H1 (cell line): ENCODE results near the gene TBC1D10A. TPM values are rescaled to one million over a fixed set of nuclear protein-coding genes. Genes with fewer than 3 reads are reported as not detected.

Experiments used
- CTCF ChIA-PET: fragments of 300-600 bp; sonication (Branson Sonifier 250); formaldehyde crosslinking; loops from one replicate; lab custom pipeline; 2021; ENCODE audit not compliant: partially characterized antibody; lab: Charles Lee
- POLR2A ChIA-PET: fragments of 300-600 bp; sonication (Branson Sonifier 250); formaldehyde crosslinking; loops from one replicate; lab custom pipeline; 2021; ENCODE audit warnings: inconsistent platforms; ENCODE audit not compliant: partially characterized antibody; lab: Charles Lee
- DNase-seq, 2 experiments: peaks; one replicate each; pipeline versions ENCODE4 v3.0.0 to v3.0.0-alpha.2; 2010 to 2022; ENCODE audit warnings: low spot score in 2 of 2, low read depth in 1 of 2, mixed read lengths in 1 of 2
- FAIRE-seq: peaks from 2 replicates; lab custom pipeline; 2011; peaks lifted over from hg19 to GRCh38; lab: Jason Lieb, UNC
- H2AFZ ChIP-seq: 2 replicates; pipeline ENCODE4 v1.8.1; 2012; ENCODE audit warnings: low read length, inconsistent platforms
- H2AK5ac ChIP-seq: 2 replicates; pipeline ENCODE4 v1.6.1; 2013; ENCODE audit warnings: low read depth, low read length
- H2BK120ac ChIP-seq: replicated peaks from 2 replicates; pipeline ENCODE3; 2013; ENCODE audit warnings: low read depth, low read length, inconsistent platforms
- H2BK12ac ChIP-seq: 2 replicates; pipeline ENCODE4 v1.6.1; 2013; ENCODE audit warnings: low read depth, low read length
- H2BK15ac ChIP-seq: 2 replicates; pipeline ENCODE4 v1.6.1; 2013; ENCODE audit warnings: low read length
- H2BK20ac ChIP-seq: 2 replicates; pipeline ENCODE4 v1.6.1; 2013; ENCODE audit warnings: low read length
- H2BK5ac ChIP-seq: 2 replicates; pipeline ENCODE4 v1.6.1; 2013; ENCODE audit warnings: low read depth, low read length
- H3K14ac ChIP-seq: 2 replicates; pipeline ENCODE4 v1.6.1; 2013; ENCODE audit warnings: inconsistent platforms; ENCODE audit not compliant: insufficient read length
- H3K18ac ChIP-seq: 2 replicates; pipeline ENCODE4 v1.6.1; 2013; ENCODE audit warnings: low read length; ENCODE audit errors: extremely low read depth
- H3K23ac ChIP-seq: 2 replicates; pipeline ENCODE4 v1.6.1; 2013; ENCODE audit warnings: inconsistent platforms; ENCODE audit not compliant: insufficient read length
- H3K23me2 ChIP-seq: 2 replicates; pipeline ENCODE4 v1.6.1; 2013; ENCODE audit warnings: low read depth, low read length
- H3K27ac ChIP-seq: 2 replicates; pipeline ENCODE4 v1.6.1; 2011; ENCODE audit warnings: low read depth, low read length, inconsistent platforms
- H3K27me3 ChIP-seq, 4 experiments: replicated peaks in 1 of 4; 1 replicate in 1 of 4; 2 replicates in 3 of 4; pipeline versions ENCODE4 v1.6.1 to v1.8.1; 2011 to 2013; ENCODE audit warnings: low read length in 3 of 4, mild to moderate bottlenecking in 3 of 4, inconsistent platforms in 2 of 4, mixed read lengths in 2 of 4, moderate library complexity in 1 of 4; ENCODE audit not compliant: control insufficient read depth in 3 of 4, insufficient read depth in 3 of 4; ENCODE audit errors: extremely low read depth in 1 of 4
- H3K36me3 ChIP-seq, 4 experiments: 2 replicates each; pipeline versions ENCODE4 v1.6.1 to v1.8.1; 2011 to 2013; ENCODE audit warnings: mild to moderate bottlenecking in 4 of 4, low read length in 3 of 4, moderate library complexity in 2 of 4, control low read depth in 1 of 4, inconsistent platforms in 1 of 4; ENCODE audit not compliant: insufficient read depth in 4 of 4, control insufficient read depth in 2 of 4
- H3K4ac ChIP-seq: replicated peaks from 2 replicates; pipeline ENCODE3; 2013; ENCODE audit warnings: low read length, low read depth, mixed read lengths, inconsistent platforms; ENCODE audit not compliant: insufficient read length
- H3K4me1 ChIP-seq, 4 experiments: replicated peaks in 1 of 4; 1 replicate in 1 of 4; 2 replicates in 3 of 4; pipeline versions ENCODE4 v1.6.1 to v1.8.1; 2011 to 2013; ENCODE audit warnings: low read length in 3 of 4, inconsistent platforms in 2 of 4, mixed read lengths in 1 of 4; ENCODE audit not compliant: insufficient read depth in 4 of 4, control insufficient read depth in 3 of 4
- H3K4me2 ChIP-seq, 2 experiments: 2 replicates each; pipeline versions ENCODE4 v1.6.1 to v1.8.1; 2011 to 2013; ENCODE audit warnings: low read depth in 2 of 2, low read length in 2 of 2, control low read depth in 1 of 2, inconsistent platforms in 1 of 2, mild to moderate bottlenecking in 1 of 2; ENCODE audit not compliant: insufficient read depth in 1 of 2
- H3K4me3 ChIP-seq, 4 experiments: fragments of 200-600, 300-600 bp in 1 of 4; sonication (generic), shearing (Covaris generic), sonication (Bioruptor Twin) in 1 of 4; 2 replicates each; pipeline versions ENCODE4 v1.5.1 to v1.8.1; 2011 to 2016; ENCODE audit warnings: low read length in 4 of 4, low read depth in 3 of 4, control low read depth in 2 of 4, inconsistent platforms in 2 of 4, mild to moderate bottlenecking in 2 of 4, mixed read lengths in 1 of 4, moderate library complexity in 1 of 4; ENCODE audit not compliant: insufficient read depth in 2 of 4; ENCODE audit errors: extremely low read depth in 1 of 4
- H3K56ac ChIP-seq: replicated peaks from 2 replicates; pipeline ENCODE3; 2013; ENCODE audit warnings: low read depth, mild to moderate bottlenecking, mixed read lengths, low read length, inconsistent platforms; ENCODE audit not compliant: insufficient read length
- H3K79me1 ChIP-seq: 2 replicates; pipeline ENCODE4 v1.6.1; 2013; ENCODE audit warnings: low read depth, low read length, control low read depth
- H3K79me2 ChIP-seq, 2 experiments: 2 replicates each; pipeline versions ENCODE4 v1.6.1 to v1.8.1; 2012 to 2013; ENCODE audit warnings: low read length in 2 of 2, mild to moderate bottlenecking in 2 of 2, inconsistent platforms in 1 of 2; ENCODE audit not compliant: insufficient read depth in 2 of 2, control insufficient read depth in 1 of 2
- H3K9ac ChIP-seq, 4 experiments: replicated peaks in 1 of 4; 1 replicate in 1 of 4; 2 replicates in 3 of 4; pipeline versions ENCODE4 v1.6.1 to v1.8.1; 2011 to 2013; ENCODE audit warnings: low read depth in 3 of 4, low read length in 3 of 4, control low read depth in 2 of 4, mild to moderate bottlenecking in 2 of 4, moderate library complexity in 2 of 4, inconsistent platforms in 1 of 4; ENCODE audit errors: extremely low read depth in 1 of 4
- H3K9me3 ChIP-seq, 2 experiments: 2 replicates each; pipeline versions ENCODE4 v1.6.1 to v1.8.1; 2012 to 2013; ENCODE audit warnings: mild to moderate bottlenecking in 2 of 2, moderate library complexity in 2 of 2, control low read depth in 1 of 2, inconsistent platforms in 1 of 2, low read depth in 1 of 2, low read length in 1 of 2, mixed read lengths in 1 of 2; ENCODE audit not compliant: insufficient read depth in 2 of 2
- H4K20me1 ChIP-seq, 2 experiments: replicated peaks in 1 of 2; 2 replicates each; pipeline versions ENCODE3 to v1.8.1; 2011 to 2013; ENCODE audit warnings: inconsistent platforms in 2 of 2, low read length in 2 of 2, mild to moderate bottlenecking in 1 of 2; ENCODE audit not compliant: insufficient read depth in 2 of 2, control insufficient read depth in 1 of 2
- H4K5ac ChIP-seq: 2 replicates; pipeline ENCODE4 v1.6.1; 2013; ENCODE audit warnings: low read length, low read depth, mixed read lengths, inconsistent platforms; ENCODE audit not compliant: insufficient read length
- H4K8ac ChIP-seq: 2 replicates; pipeline ENCODE4 v1.8.0; 2013; ENCODE audit warnings: mild to moderate bottlenecking, moderate library complexity, low read length, inconsistent platforms; ENCODE audit not compliant: insufficient read depth; ENCODE audit errors: extremely low read depth
- H4K91ac ChIP-seq: replicated peaks from 2 replicates; pipeline ENCODE3; 2013; ENCODE audit warnings: low read length, mixed read lengths, inconsistent platforms; ENCODE audit not compliant: insufficient read length
- BRCA1 ChIP-seq: IDR thresholded peaks from 2 replicates; pipeline ENCODE4 v1.6.1; 2012; ENCODE audit warnings: low read depth, low read length, improper control_type of control experiment
- CREB1 ChIP-seq: IDR thresholded peaks from 2 replicates; pipeline ENCODE4 v1.6.1; 2012; ENCODE audit warnings: inconsistent platforms
- RFX5 ChIP-seq: IDR thresholded peaks from 2 replicates; pipeline ENCODE4 v1.6.1; 2011; ENCODE audit warnings: low read depth, low read length, improper control_type of control experiment, borderline replicate concordance
- RNF2 ChIP-seq: fragments of 200-900, 300-1000 bp; sonication (generic); IDR thresholded peaks from 2 replicates; pipeline ENCODE4 v1.7.1; 2016; ENCODE audit warnings: borderline replicate concordance, low read depth, mild to moderate bottlenecking, antibody characterized with exemption, low read length; ENCODE audit not compliant: poor library complexity, severe bottlenecking; ENCODE audit errors: missing control alignments
- SAP30 ChIP-seq: fragments of 300-600 bp; sonication (generic); IDR thresholded peaks from 2 replicates; pipeline ENCODE4 v1.7.1; 2012; ENCODE audit warnings: low read length, moderate library complexity, mild to moderate bottlenecking, inconsistent platforms; ENCODE audit not compliant: insufficient read depth, insufficient replicate concordance
- SIX5 ChIP-seq: IDR thresholded peaks from 2 replicates; pipeline ENCODE4 v1.6.1; 2011; ENCODE audit warnings: mild to moderate bottlenecking, low read depth, low read length
- WGBS, 2 experiments: shearing (Covaris generic) in 1 of 2; methylation state at CpG; one replicate each; pipeline versions ENCODE4 v1.1.6 to v1.1.7; 2013 to 2015; ENCODE audit warnings: low lambda C conversion rate in 2 of 2, mixed read lengths in 2 of 2, inconsistent platforms in 1 of 2, low coverage in 1 of 2, missing lambda C conversion rate in 1 of 2; ENCODE audit not compliant: insufficient replicate concordance in 2 of 2, insufficient coverage in 1 of 2, insufficient read length in 1 of 2; ENCODE audit errors: extremely low coverage in 1 of 2, missing lambda C conversion rate in 1 of 2; 5-methylcytosine and 5-hydroxymethylcytosine counted together
- polyA plus RNA-seq, 7 experiments: library from polyadenylated mRNA; depleted of rRNA in 3 of 7; stranded (reverse) in 5 of 7; unstranded in 2 of 7; fragments of >200 nt in 5 of 7; fragments of 200-250 nt in 2 of 7; gene quantifications; 1 replicate in 5 of 7; 2 replicates in 1 of 7; 4 replicates in 1 of 7; pipeline versions ENCODE4 v1.2.1 to v1.2.3, GENCODE V29; 2011 to 2013; ENCODE audit warnings: missing spikeins in 2 of 7, mixed read lengths in 2 of 7
- total RNA-seq: library from RNA; stranded (reverse); fragmentation: NEBNext Ultra II Directional; extraction: Animal tissue kit (Norgen Biotek cat#: 25700); gene quantifications from 2 replicates; pipeline ENCODE4 v1.2.1, GENCODE V29; 2021
- TF ChIP-seq, protein P1 (sequence below), 3 experiments: IDR thresholded peaks; 1 replicate in 2 of 3; 2 replicates in 1 of 3; pipeline versions ENCODE4 v1.5.1 to v1.6.1; 2011; ENCODE audit warnings: low read length in 3 of 3, mild to moderate bottlenecking in 3 of 3, inconsistent platforms in 2 of 3, low read depth in 1 of 3, moderate library complexity in 1 of 3; ENCODE audit not compliant: insufficient read depth in 1 of 3; ENCODE audit errors: control extremely low read depth in 1 of 3

TBC1D10A gene
- total and polyA plus RNA-seq, 2 of the 8 experiments (the other 6 are each of a cell fraction or from before 2014, with no cell fraction given) = 5.4 to 7.0 TPM

DNA sequence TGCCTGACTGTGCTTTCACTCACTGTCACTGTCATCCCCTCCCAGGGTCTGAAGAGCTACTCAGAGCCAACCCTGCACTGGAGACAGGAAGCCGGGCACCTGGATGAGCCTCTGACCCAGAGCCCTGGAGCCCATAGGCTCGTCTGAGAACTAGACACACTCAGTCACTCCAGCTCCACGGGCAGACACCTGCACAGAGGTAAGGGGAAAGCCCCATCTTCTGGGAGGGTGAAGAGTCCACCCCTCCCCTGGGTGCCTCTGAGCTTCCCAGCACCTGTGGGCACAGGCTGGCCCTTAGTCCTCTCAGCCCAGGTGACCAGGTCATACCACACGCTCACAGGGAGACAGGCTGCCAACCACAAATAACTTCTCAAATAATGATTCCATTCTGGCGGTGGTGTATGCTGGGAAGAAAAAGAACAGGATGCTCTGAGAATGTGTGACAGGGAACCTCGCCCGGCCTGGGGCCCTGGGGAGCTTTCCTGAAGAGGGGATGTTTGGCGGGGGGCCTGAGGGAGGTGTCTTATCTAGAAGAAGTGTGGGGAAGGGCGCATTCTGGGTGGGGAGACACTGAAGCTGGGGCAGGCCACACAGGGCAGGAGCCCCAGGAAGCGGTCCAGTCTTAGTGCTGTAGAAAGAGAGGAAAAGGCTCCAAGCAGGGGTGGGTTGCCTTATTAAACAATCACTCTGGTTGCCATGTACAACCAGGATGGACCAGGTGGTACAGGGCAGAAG, 35.3 kb upstream of the TBC1D10A start:
- Histone ChIP-seq H2AFZ (no peak overlapping the region), H2BK20ac (peak overlapping the region; percentile 93; the same call in 1 of the 2 replicates), H3K14ac (no peak overlapping the region), H3K23ac (no peak overlapping the region), H3K27me3 (no peaks in the 10 kb centered on the region), H4K91ac (peak overlapping the region; percentile 25), H4K8ac (no peak overlapping the region), H2BK12ac (peak overlapping the region; percentile 75; the same call in 1 of the 2 replicates), H3K18ac (no peak overlapping the region), H3K79me2 (0 out of 4 replicates have a peak, but pooled peaks cover 0 to 3% of the 10 kb centered on the region in 2 experiments), H3K36me3 (peaks cover 0 to 3% (median 1%) of the 10 kb centered on the region in 4 experiments; a peak in 3 of 8 replicates), H3K79me1 (peaks cover 6% of the 10 kb centered on the region; the same call in 1 of the 2 replicates), H4K20me1 (no peaks in the 10 kb centered on the region), H2AK5ac (0 out of 2 replicates have a peak overlapping the region, but pooled peaks have one; percentile 48), H3K4me3 (no peak overlapping the region), H3K56ac (no peak overlapping the region), H2BK120ac (peak overlapping the region; percentile 7), H3K4me2 (peak overlapping the region in 1 of 2 experiments; percentile 29; a peak in 1 of 4 replicates), H2BK15ac (peak overlapping the region; percentile 31; the same call in 1 of the 2 replicates), H3K23me2 (peaks cover 2% of the 10 kb centered on the region; the same call in 1 of the 2 replicates), H3K9me3 (no peaks in the 10 kb centered on the region), H3K4me1 (peaks cover 0 to 15% (median 11%) of the 10 kb centered on the region in 4 experiments; a peak in 5 of 7 replicates), H3K4ac (no peak overlapping the region), H4K5ac (no peak overlapping the region), H2BK5ac (peak overlapping the region; percentile 76), H3K27ac (no peak overlapping the region; the same call in 1 of the 2 replicates), H3K9ac (no peak overlapping the region)
- DNase-seq (no peak), FAIRE-seq (no peak)
- ChIA-PET CTCF (interaction anchor here (0.7 to 1.6 kb wide), 8 partner anchors 10 to 518 kb away, joined by 3 to 4 read pairs (median 3); partner anchors contain the start of gene SEC14L2), POLR2A (interaction anchor here (1.5 to 11.5 kb wide), 3 partner anchors 8 to 29 kb away, joined by 4 to 129 read pairs (median 5); no protein-coding TSS in a partner anchor)
- 78% methylated on average over 8 of the region's 10 CpGs; no CpG with 5 or more reads in 1 of the 2 experiments for WGBS, 2 experiments
- no peak for TF ChIP-seq SAP30
- TF ChIP-seq BRCA1 = no peak
- no peak for TF ChIP-seq RFX5
- TF ChIP-seq SIX5 = no peak
- no peak for TF ChIP-seq RNF2
- TF ChIP-seq CREB1 = no peak
- TF ChIP-seq, protein P1, sequence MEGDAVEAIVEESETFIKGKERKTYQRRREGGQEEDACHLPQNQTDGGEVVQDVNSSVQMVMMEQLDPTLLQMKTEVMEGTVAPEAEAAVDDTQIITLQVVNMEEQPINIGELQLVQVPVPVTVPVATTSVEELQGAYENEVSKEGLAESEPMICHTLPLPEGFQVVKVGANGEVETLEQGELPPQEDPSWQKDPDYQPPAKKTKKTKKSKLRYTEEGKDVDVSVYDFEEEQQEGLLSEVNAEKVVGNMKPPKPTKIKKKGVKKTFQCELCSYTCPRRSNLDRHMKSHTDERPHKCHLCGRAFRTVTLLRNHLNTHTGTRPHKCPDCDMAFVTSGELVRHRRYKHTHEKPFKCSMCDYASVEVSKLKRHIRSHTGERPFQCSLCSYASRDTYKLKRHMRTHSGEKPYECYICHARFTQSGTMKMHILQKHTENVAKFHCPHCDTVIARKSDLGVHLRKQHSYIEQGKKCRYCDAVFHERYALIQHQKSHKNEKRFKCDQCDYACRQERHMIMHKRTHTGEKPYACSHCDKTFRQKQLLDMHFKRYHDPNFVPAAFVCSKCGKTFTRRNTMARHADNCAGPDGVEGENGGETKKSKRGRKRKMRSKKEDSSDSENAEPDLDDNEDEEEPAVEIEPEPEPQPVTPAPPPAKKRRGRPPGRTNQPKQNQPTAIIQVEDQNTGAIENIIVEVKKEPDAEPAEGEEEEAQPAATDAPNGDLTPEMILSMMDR (IDR thresholded peaks at IDR 0.05; ENCODE audit: control extremely low read depth in 1 of 3, insufficient read depth in 1 of 3, low read depth in 1 of 3, low read length in 3 of 3) = no peak
